KMS-11 (cell line): ENCODE results near the gene PIAS4.

Experiments
- H2AFZ ChIP-seq: fragments of 200-600 bp; sonication (generic); 2 replicates; pipeline ENCODE4 v1.6.1; 2016; ENCODE audit warnings: antibody characterized with exemption, mixed run types, low read depth
- H3K27ac ChIP-seq: fragments of 200-600 bp; sonication (generic); 2 replicates; pipeline ENCODE4 v1.6.1; 2016; ENCODE audit warnings: mild to moderate bottlenecking, mixed run types
- H3K27me3 ChIP-seq: fragments of 200-600 bp; sonication (generic); 2 replicates; pipeline ENCODE4 v1.6.1; 2017; ENCODE audit warnings: mild to moderate bottlenecking, low read depth, mixed run types, moderate library complexity; ENCODE audit not compliant: insufficient read depth
- H3K36me3 ChIP-seq: fragments of 200-600 bp; sonication (generic); 2 replicates; pipeline ENCODE4 v1.6.1; 2017; ENCODE audit warnings: mild to moderate bottlenecking, mixed run types; ENCODE audit not compliant: insufficient read depth
- H3K4me1 ChIP-seq: fragments of 200-600 bp; sonication (generic); 2 replicates; pipeline ENCODE4 v1.6.1; 2016; ENCODE audit warnings: mild to moderate bottlenecking, low read depth, mixed run types; ENCODE audit not compliant: poor library complexity, severe bottlenecking
- H3K4me2 ChIP-seq: fragments of 200-600 bp; sonication (generic); 2 replicates; pipeline ENCODE4 v1.7.0; 2016; ENCODE audit warnings: mild to moderate bottlenecking, mixed run types
- H3K4me3 ChIP-seq: fragments of 200-600 bp; sonication (generic); IDR thresholded peaks from 2 replicates; pipeline ENCODE4 v1.6.1; 2017; ENCODE audit warnings: low read depth, low read length, mixed read lengths; ENCODE audit not compliant: insufficient read depth
- H3K79me2 ChIP-seq: fragments of 200-600 bp; sonication (generic); 2 replicates; pipeline ENCODE4 v1.6.1; 2016; ENCODE audit warnings: low read depth, mixed run types; ENCODE audit not compliant: insufficient read depth
- H3K9ac ChIP-seq: fragments of 200-600 bp; sonication (generic); 2 replicates; pipeline ENCODE4 v1.6.1; 2016; ENCODE audit warnings: mild to moderate bottlenecking, mixed run types
- H4K20me1 ChIP-seq: fragments of 200-600 bp; sonication (generic); 2 replicates; pipeline ENCODE4 v1.6.1; 2016; ENCODE audit warnings: mild to moderate bottlenecking, mixed run types; ENCODE audit not compliant: insufficient read depth
- TF ChIP-seq, protein P1 (sequence below): fragments of 200-600 bp; sonication (generic); conservative IDR thresholded peaks from 2 replicates; pipeline ENCODE4 v1.6.1; 2017; ENCODE audit warnings: low read depth, mild to moderate bottlenecking, antibody characterized with exemption, low read length, moderate library complexity, mixed read lengths

Gene PIAS4

DNA sequence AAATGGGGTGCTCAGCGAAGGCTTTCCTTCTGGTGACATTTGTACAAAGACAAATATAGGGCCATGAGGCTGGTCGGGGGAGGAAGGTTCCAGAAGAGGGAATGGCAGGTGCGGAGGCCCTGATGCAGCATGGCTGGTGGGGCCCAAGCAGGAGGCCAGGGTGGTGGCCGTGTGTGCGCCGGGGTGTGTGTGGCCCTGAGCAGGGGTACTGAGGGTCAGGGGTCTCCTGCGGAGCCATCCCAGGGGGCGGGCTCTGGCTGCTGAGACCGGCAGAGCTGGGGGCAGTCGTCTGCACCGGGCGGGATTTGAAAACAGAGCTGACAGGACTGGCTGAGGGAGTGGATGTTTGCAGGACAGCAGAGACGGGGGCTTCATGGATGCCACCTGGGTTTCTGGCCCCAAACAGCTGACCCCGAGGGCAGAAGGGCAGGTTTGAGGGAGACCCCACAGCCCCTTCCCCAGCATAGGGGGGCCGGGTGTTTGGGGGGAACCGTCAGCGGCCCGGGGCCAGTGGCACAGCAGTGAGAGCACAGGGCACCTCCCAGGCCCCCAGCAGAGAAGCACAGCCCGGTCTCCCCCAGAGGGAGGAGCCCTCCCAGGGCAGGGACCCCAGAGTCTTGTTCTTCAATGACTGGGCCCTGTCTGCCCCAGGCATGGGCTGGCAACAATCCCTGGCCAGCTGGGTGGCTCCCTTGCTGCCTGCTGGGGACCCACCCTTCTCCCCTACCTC is 11.4 kb downstream of the PIAS4 start:
- no peak overlapping the region for H3K4me3 ChIP-seq
- no peak overlapping the region for H3K27ac ChIP-seq
- no peak overlapping the region for H2AFZ ChIP-seq
- TF ChIP-seq, protein P1, sequence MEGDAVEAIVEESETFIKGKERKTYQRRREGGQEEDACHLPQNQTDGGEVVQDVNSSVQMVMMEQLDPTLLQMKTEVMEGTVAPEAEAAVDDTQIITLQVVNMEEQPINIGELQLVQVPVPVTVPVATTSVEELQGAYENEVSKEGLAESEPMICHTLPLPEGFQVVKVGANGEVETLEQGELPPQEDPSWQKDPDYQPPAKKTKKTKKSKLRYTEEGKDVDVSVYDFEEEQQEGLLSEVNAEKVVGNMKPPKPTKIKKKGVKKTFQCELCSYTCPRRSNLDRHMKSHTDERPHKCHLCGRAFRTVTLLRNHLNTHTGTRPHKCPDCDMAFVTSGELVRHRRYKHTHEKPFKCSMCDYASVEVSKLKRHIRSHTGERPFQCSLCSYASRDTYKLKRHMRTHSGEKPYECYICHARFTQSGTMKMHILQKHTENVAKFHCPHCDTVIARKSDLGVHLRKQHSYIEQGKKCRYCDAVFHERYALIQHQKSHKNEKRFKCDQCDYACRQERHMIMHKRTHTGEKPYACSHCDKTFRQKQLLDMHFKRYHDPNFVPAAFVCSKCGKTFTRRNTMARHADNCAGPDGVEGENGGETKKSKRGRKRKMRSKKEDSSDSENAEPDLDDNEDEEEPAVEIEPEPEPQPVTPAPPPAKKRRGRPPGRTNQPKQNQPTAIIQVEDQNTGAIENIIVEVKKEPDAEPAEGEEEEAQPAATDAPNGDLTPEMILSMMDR, result no peak
- H3K27me3 ChIP-seq, result no peaks in the 10 kb centered on the region
- H3K9ac ChIP-seq, result no peak overlapping the region
- no peak overlapping the region for H3K4me2 ChIP-seq
- no peaks in the 10 kb centered on the region; the same call in 1 of the 2 replicates for H3K79me2 ChIP-seq
- H4K20me1 ChIP-seq, result no peaks in the 10 kb centered on the region
- no peaks in the 10 kb centered on the region for H3K4me1 ChIP-seq
- no peaks in the 10 kb centered on the region; the same call in 1 of the 2 replicates for H3K36me3 ChIP-seq

DNA sequence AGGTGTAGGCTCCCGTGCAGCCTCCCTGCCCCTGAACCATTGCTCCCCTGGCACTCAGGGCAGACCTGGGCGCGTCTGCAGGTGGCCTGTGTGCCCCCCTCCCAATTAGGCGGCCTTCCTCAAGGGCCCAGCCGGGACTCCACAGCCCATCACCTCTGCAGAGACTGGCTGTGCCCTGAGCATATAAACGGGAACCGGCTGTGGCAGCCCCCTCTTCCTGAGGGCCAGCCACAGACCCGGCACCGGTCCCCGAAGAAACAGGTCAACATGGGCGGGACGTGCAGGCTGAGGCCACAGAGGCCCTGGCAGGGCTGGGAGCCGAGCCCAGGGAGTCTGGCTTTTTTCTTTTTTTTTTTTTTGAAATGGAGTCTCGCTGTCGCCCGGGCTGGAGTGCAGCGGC is 12.0 kb downstream of the PIAS4 start:
- H3K4me3 ChIP-seq, result no peak overlapping the region
- no peak overlapping the region for H3K4me2 ChIP-seq
- H4K20me1 ChIP-seq, result no peaks in the 10 kb centered on the region
- H2AFZ ChIP-seq, result no peak overlapping the region
- H3K27ac ChIP-seq, result no peak overlapping the region
- no peak overlapping the region for H3K9ac ChIP-seq
- H3K36me3 ChIP-seq, result no peaks in the 10 kb centered on the region; the same call in 1 of the 2 replicates
- H3K79me2 ChIP-seq, result no peaks in the 10 kb centered on the region; the same call in 1 of the 2 replicates
- no peaks in the 10 kb centered on the region for H3K4me1 ChIP-seq
- H3K27me3 ChIP-seq, result no peaks in the 10 kb centered on the region
- TF ChIP-seq, protein P1, result no peak

DNA sequence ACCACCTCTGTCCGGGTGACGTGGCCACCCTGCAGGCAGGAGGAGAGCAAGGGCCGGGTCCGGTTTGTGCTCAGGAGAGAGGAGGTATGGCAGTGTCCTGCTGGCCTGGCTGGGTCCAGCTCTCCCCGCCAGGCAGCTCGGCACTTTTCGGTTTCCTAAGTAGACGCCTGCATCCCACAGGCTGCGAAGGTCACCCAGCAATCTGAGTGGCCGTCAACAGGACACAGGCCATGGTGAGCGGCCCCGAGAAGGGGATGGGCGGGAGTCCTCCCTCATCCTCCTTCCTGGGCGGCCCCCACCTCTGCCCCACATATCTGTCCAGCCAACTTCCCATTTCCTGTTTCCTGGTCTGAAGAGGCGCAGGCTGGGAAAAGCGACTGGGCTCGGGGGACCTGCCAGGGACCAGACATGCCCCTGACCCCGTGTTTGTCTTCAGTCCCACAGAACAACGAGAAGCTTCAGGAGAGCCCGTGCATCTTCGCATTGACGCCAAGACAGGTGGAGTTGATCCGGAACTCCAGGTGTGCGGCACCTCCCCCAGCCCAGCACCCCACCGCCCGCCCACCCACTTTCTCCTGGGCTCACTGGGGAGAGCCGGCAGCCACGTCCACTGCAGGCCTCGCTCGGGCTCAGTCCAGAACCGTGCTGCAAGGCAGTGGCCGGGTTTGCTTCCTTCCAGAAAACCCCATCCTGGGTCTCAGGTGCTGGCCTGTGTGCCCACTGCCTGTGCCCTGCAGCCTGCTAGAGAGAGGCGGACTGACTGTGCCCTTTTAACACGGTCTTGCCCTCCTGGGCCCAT is 16.3 kb downstream of the PIAS4 start:
- Histone ChIP-seq H3K4me2 (no peak overlapping the region), H3K36me3 (no peaks in the 10 kb centered on the region; the same call in 1 of the 2 replicates), H2AFZ (no peak overlapping the region), H3K27me3 (no peaks in the 10 kb centered on the region), H3K4me1 (no peaks in the 10 kb centered on the region), H4K20me1 (no peaks in the 10 kb centered on the region), H3K79me2 (no peaks in the 10 kb centered on the region; the same call in 1 of the 2 replicates), H3K4me3 (no peak overlapping the region), H3K9ac (no peak overlapping the region), H3K27ac (no peak overlapping the region)
- TF ChIP-seq, protein P1, result no peak

DNA sequence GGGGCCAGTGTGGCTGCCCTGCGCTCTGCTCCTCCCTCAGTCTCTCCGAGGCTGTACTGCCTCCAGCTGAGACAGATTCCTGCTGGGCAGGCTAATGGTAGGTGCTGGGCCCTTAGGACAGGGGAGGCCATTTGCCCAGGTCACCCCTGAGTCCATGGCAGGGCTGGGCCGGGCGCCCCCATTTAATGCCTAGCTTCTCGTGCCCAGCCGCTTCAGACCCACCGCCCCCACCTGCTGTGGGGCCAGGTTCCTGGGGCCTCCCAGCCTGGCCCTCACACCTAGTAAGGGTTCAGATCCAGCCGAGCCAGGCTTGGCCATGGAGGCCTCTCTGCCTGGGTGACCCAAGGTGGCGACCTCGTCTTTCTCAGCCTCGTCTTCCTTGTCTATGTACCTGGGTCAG is 17.8 kb downstream of the PIAS4 start:
- H3K79me2 ChIP-seq, result no peaks in the 10 kb centered on the region; the same call in 1 of the 2 replicates
- TF ChIP-seq, protein P1, result no peak

More for the DNA sequence above, 17.8 kb downstream of the PIAS4 start:
- H3K4me1 ChIP-seq, result no peaks in the 10 kb centered on the region
- H3K9ac ChIP-seq, result no peak overlapping the region
- H3K36me3 ChIP-seq, result no peaks in the 10 kb centered on the region; the same call in 1 of the 2 replicates
- H2AFZ ChIP-seq, result no peak overlapping the region
- H4K20me1 ChIP-seq, result no peaks in the 10 kb centered on the region
- no peak overlapping the region for H3K4me2 ChIP-seq
- H3K27me3 ChIP-seq, result no peaks in the 10 kb centered on the region
- H3K27ac ChIP-seq, result no peak overlapping the region
- H3K4me3 ChIP-seq, result no peak overlapping the region
